HL-60 (cell line): ENCODE results near the gene KRTAP4-11.
A peak's percentile ranks its signal among the peaks of the same experiment; 100 is the strongest.
"Not testable (repeated sequence)": the region's sequence is repeated elsewhere in the genome, so short reads cannot be mapped to it uniquely, and the experiment has no call there.

Experiments
- DNase-seq, 2 experiments: peaks; one replicate each; pipeline ENCODE4 v3.0.0-alpha.2; 2010 to 2020; ENCODE audit warnings: low read depth in 1 of 2, low spot score in 1 of 2
- H3K27ac ChIP-seq: fragments of 250-450 bp; sonication (Bioruptor Pico); replicated peaks from 2 replicates; pipeline ENCODE4 v1.5.1; 2020; ENCODE audit warnings: mild to moderate bottlenecking, moderate library complexity
- H3K27me3 ChIP-seq: fragments of 250-450 bp; sonication (Bioruptor Pico); 2 replicates; pipeline ENCODE4 v1.5.1; 2021; ENCODE audit warnings: mild to moderate bottlenecking, moderate library complexity; ENCODE audit not compliant: insufficient read depth, poor library complexity, severe bottlenecking
- H3K4me3 ChIP-seq: replicated peaks from 2 replicates; pipeline ENCODE4 v1.5.1; 2011; ENCODE audit warnings: mild to moderate bottlenecking, control low read depth, low read length; ENCODE audit not compliant: insufficient read depth
- GABPA ChIP-seq: IDR thresholded peaks from 2 replicates; pipeline ENCODE4 v1.6.1; 2012; ENCODE audit warnings: low read depth
- POLR2AphosphoS5 ChIP-seq: IDR thresholded peaks from 2 replicates; pipeline ENCODE4 v1.6.1; 2012; ENCODE audit warnings: low read depth
- REST ChIP-seq: IDR thresholded peaks from 2 replicates; pipeline ENCODE4 v1.6.1; 2012; ENCODE audit warnings: low read depth; ENCODE audit not compliant: insufficient replicate concordance
- SPI1 ChIP-seq: IDR thresholded peaks from 2 replicates; pipeline ENCODE4 v1.6.1; 2012; ENCODE audit warnings: low read depth, mild to moderate bottlenecking, borderline replicate concordance
- TF ChIP-seq, protein P1 (sequence below): IDR thresholded peaks from one replicate; pipeline ENCODE4 v1.5.1; 2011; ENCODE audit warnings: low read length, control low read depth, inconsistent platforms; ENCODE audit not compliant: insufficient read depth

KRTAP4-11 gene

GRCh38 chr17:41107941-41108450, 10.2 kb downstream of the KRTAP4-11 start:
- Histone ChIP-seq H3K27ac (peak overlapping the region; percentile 33), H3K27me3 (no peaks in the 10 kb centered on the region), H3K4me3 (no peak overlapping the region)
- TF ChIP-seq, protein P1, sequence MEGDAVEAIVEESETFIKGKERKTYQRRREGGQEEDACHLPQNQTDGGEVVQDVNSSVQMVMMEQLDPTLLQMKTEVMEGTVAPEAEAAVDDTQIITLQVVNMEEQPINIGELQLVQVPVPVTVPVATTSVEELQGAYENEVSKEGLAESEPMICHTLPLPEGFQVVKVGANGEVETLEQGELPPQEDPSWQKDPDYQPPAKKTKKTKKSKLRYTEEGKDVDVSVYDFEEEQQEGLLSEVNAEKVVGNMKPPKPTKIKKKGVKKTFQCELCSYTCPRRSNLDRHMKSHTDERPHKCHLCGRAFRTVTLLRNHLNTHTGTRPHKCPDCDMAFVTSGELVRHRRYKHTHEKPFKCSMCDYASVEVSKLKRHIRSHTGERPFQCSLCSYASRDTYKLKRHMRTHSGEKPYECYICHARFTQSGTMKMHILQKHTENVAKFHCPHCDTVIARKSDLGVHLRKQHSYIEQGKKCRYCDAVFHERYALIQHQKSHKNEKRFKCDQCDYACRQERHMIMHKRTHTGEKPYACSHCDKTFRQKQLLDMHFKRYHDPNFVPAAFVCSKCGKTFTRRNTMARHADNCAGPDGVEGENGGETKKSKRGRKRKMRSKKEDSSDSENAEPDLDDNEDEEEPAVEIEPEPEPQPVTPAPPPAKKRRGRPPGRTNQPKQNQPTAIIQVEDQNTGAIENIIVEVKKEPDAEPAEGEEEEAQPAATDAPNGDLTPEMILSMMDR = no peak
- no peak for TF ChIP-seq REST
- TF ChIP-seq SPI1 = no peak
- no peak for TF ChIP-seq POLR2AphosphoS5
- no peak for TF ChIP-seq GABPA
- no peak for DNase-seq

DNA sequence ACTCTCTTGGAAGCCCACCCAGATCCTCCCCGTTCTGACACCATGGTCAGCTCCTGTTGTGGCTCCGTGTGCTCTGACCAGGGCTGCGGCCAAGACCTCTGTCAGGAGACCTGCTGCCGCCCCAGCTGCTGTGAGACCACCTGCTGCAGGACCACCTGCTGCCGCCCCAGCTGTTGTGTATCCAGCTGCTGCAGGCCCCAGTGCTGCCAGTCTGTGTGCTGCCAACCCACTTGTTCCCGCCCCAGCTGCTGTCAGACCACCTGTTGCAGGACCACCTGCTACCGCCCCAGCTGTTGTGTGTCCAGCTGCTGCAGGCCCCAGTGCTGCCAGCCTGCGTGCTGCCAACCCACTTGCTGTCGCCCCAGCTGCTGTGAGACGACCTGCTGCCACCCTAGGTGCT, 12.8 kb downstream of the KRTAP4-11 start, which contains the start of gene KRTAP4-9:
TSS of gene KRTAP4-9 (plus strand) at position 43 of the 400 bp plus-strand sequence. CDS start at position 43, 0 bp downstream.
- not testable (repeated sequence) for DNase-seq, H3K27me3 ChIP-seq, H3K27ac ChIP-seq, H3K4me3 ChIP-seq

DNA sequence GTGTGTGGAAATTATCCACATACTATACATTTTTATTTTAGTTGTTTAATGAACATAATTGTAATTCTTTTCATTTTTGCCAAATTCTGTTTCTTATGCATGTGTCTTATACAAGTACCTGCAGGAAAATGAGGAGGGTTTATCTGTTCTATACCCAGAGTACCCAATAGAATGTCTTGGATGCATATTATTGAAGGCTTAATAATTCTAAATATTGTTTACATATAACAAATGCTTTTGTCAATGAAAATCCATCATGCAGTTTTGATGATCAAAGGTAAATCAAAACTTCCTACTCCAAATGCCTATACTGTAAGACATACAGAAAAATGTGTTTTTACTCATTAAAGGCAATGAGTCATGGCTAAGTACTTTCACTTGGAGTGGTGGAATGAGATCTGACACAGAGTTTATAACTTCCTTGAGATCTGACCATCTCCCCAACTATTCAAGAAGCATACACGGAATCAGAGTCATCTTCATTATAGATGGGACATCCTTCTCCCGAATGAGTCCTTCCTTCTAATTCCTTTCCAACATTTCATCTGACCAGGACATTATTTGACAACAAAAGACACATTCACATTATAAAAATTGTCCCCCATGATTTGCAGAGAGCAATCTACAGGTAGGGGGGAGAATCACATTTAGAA, 13.7 kb downstream of the KRTAP4-11 start:
- not testable (repeated sequence) for DNase-seq, H3K4me3 ChIP-seq, H3K27ac ChIP-seq, H3K27me3 ChIP-seq

- H3K27ac ChIP-seq = no peak overlapping the region
- H3K4me3 ChIP-seq = no peak overlapping the region
- DNase-seq = no peak
- H3K27me3 ChIP-seq = no peaks in the 10 kb centered on the region
- TF ChIP-seq GABPA = no peak
Measured at GRCh38 chr17:41103896-41104295, 14.3 kb downstream of the KRTAP4-11 start.

GRCh38 chr17:41101586-41102259, 16.4 kb downstream of the KRTAP4-11 start, which contains the start of gene KRTAP4-16:
Gene KRTAP4-16, minus strand, starts transcription at chr17:41102209. Its CDS starts 0 bp downstream, at chr17:41102209.
- TF ChIP-seq GABPA = no peak
- TF ChIP-seq, protein P1 = no peak
- no peak for TF ChIP-seq SPI1
- TF ChIP-seq POLR2AphosphoS5 = no peak
- no peak for TF ChIP-seq REST
- Histone ChIP-seq H3K27ac (no peak within 1 kb of the TSS), H3K27me3 (no peaks in the 10 kb centered on the region), H3K4me3 (no peak within 1 kb of the TSS)
- DNase-seq = no peak

DNA sequence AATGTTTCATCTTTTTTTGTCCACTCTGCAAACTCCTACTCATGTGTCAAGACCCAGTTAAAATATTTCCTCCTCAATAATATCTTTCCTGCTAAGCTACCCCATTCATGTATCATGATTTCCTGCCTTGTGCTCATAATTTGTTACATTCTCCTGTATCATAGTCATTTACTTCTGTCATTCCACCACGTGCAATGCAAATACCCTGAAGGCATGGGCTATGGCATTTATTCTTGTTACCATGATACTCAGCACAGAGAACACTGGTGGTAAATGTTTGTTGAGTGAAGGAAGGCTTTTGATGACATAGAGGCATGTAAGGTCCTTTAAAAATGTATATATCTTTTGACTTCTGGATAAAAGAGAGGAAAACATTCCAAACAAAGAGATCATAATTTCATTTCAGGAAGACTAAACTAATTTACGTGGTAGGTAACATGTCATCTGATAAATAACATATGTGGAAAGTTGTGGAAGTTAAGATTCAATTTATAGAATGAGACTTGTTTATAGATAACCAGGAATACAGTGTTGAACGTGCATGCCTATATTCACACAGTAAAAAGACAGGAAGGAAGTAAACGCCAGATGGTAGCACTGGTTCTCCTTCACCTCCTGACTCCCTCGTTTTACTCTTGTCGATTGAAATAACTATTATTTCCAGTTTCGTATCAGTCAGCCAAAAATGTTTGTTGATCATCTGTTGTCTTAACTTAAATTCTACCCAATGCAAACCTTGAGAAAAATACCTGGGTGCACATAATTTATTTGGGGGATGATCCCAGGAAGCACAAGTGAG, 18.3 kb downstream of the KRTAP4-11 start:
- H3K4me3 ChIP-seq, H3K27ac ChIP-seq, DNase-seq, H3K27me3 ChIP-seq: not testable (repeated sequence)
